GM18868 (cell line): ENCODE measurements around the gene TMEM116.

Source experiments
- ATAC-seq: cut with Tn5 transposase; IDR thresholded peaks from one replicate; pipeline ENCODE4 v1.9.1; 2021; ENCODE audit warnings: mild to moderate bottlenecking, moderate library complexity; ENCODE audit not compliant: unreplicated experiment

The TMEM116 gene

DNA sequence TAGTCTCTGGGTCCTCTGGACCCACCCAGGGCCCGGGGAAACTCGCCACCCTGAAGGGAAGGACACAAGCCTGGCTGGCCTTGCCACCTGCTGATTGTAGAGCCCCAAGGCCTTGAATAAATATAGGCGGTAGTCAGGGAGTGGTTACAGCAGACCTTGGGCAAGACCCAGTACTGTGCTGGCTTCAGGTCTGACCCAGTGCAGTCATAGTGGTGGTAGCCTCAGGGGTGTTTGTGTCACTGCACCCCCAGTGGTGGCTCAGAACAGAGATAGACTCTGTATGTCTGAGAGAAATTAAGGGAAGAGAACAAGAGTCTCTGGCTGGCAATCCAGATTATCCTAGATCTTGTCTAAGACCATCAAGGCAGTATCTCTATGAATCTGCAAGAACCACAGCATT lies 107.5 kb downstream of the TMEM116 start:
- no peak for ATAC-seq

DNA sequence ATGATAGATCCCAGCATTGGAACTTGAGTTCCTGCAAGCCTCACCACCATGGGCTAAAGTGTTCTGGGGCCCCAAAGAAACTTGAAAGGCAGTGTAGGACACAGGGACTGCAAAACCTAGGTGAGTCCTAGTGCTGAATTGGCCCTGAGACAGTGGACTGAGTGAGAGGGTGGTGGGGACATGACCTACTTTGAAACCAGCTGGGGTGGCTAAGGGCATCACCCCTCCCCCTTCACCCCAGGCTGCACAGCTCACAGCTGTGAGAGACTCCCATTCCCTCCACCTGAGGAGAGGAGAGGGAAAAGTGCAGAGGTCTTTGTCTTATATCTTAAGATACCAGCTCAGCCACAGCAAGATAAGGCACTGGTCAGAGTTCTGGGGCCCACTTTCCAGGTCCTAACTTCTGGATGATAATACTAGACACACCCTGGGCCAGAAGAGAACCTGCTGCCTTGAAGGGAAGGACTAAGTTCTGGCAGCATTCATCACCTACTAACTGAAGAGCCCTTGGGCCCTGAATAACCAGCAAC lies 108.5 kb downstream of the TMEM116 start:
- no peak for ATAC-seq

DNA sequence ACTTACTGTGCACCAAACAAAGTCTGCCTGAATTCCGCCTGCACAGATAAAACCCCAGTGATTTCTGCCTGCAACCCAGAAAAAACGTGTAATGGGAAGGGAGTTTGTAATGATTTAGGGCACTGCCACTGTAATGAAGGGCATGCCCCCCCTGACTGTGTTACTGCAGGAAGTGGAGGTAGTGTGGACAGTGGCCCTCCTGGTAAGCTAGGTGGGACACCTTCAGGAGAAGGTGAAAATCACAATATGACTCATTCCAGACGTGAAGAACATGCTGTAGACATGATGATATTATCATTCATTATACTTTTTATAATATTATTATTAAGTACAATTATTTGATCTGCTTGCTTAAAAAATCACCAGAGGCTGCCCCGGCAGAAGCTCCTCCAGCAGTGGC lies 111.8 kb downstream of the TMEM116 start:
- ATAC-seq = no peak

DNA sequence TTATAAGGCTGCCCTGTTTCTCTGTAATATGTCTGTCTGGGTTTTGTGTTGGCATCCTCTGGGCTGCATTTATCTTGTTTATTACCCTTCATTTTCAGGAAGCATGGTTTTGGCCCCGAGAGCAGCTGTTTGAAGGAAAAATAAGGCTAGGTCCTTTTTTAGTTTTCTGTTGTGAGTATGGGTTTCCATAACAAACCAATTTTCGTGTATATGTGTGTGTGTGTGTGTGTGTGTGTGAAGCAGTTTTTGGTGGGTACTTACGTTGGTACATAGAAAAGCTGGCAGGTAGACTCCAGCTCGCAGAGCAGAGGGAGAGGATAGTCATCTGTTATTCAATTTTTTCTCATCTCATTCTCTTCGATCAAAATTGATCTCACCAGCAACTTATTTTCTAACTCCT lies 118.4 kb downstream of the TMEM116 start:
- no peak for ATAC-seq

DNA sequence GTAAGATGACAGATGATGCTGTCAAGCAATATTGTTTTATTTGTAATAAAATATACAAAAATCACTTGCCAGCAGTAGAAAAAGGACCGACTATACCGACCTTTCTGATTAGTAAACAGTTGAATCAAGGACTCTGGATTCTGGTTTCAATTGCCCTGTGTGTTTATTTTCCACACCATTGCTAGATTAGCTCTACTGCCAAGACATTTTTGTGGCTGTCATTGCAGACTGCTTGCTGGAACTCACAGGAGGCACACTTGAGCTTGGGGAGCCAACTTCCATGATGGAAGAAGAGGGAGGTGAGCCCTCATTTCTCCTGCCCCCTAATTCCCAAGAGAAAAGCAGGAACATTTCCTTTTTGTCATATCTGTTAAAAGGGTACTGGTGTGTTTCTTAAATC lies 119.7 kb downstream of the TMEM116 start:
- ATAC-seq = no peak

DNA sequence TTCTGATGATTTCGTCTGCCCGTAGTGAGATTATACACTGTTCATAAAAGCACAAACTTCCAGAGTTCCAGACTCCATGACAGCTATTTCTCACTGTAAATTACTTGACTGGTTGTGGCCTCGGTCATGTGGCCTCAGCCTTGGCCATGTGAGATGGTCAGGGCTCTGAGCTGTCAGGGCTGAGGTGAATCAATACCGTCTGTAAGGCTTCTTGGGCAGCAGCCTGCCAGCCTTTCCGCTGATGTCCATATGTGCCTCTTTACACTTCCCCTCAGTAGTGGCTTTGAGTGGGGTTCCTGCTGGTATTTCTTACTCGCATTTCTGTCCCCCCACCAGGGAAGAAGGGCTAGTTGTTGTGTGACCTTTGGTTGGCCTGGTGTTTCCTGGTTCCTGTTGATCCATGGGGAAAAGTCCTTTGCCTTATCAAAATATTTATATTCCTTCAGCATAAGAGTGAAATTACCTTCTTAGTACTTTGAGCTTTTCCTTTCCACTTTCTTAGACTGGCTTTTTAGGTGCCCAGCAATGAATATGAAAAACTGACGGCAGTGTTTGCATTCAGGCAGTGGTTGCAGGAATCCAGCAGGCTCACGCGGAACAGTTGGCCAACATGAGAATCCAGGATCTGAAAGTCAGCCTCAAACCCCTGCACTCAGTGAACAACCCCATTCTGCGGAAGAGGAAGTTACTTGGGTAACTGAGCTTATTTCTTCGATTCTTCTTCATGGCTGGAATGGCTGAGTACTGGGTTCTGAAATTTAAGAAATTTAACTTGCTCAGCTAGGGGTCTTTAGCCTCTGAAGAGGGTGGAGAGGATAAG lies 124.8 kb downstream of the TMEM116 start:
- ATAC-seq = no peak

DNA sequence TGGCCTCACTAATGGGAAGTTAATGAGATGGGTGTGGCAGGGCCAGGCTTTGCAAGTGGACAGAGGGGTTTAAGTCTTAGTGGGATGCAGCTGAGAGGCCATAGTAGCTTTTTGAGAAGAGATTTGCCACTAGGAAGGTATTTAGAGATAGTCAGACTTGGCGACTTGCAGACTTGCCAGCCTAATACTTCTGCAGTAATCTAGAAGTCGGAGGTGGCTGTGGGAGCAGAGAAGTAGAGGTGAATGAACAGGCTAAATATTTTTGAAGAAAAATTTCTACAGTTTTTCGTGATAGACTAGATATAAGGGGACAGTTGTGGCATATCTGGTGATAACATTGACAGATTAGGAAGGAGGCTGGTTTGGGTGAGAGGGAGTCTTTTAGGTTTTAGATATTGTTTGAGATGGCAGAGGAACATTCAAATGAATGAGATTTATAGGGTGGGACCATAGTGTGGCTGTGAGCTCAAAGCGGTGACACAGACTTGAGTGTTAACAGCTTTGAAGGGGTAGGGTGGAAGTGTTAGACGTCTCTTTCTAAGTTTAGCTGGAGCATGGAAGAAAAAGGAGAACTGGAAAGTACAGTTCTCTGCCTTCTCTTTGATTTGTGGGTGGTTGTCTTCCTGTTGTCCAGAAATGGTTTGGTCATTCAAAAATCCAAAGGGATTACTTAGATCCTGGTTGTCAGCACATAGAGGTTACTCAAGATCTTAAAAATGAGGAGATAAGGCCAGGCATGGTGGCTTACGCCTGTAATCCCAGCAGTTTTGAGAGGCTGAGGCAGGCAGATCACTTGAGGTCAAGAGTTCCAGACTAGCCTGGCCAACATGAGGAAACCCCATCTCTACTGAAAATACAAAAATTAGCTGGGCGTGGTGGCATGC lies 126.1 kb downstream of the TMEM116 start:
- no peak for ATAC-seq

DNA sequence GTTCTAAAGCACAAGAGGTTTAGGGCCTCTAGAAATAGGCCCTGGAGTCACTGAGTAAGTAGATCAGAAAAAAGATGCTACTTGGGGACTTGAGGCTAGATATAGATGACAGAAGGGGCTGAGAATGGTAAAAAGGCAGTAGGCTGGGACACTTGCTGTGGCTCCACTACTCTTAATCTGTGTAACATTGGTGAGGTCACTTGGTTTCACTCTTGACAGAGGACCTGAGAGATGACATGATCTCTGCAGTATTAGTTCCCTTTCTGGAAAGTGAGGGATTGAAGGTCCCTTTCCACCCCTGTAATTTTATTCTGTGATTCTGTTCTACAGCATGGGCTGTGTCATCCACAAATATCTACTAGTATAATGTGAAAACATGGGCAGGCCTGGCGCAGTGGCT lies 131.2 kb downstream of the TMEM116 start:
- ATAC-seq = no peak
